Measurements from ENCODE around the gene RBMS2. TPM values are rescaled to one million over a fixed set of nuclear protein-coding genes. Genes with fewer than 3 reads are reported as not detected.
A peak's percentile ranks its signal among the peaks of the same experiment; 100 is the strongest.

Gene RBMS2
- total RNA-seq, 1 donor from 2014 or later: 20.6 TPM

DNA sequence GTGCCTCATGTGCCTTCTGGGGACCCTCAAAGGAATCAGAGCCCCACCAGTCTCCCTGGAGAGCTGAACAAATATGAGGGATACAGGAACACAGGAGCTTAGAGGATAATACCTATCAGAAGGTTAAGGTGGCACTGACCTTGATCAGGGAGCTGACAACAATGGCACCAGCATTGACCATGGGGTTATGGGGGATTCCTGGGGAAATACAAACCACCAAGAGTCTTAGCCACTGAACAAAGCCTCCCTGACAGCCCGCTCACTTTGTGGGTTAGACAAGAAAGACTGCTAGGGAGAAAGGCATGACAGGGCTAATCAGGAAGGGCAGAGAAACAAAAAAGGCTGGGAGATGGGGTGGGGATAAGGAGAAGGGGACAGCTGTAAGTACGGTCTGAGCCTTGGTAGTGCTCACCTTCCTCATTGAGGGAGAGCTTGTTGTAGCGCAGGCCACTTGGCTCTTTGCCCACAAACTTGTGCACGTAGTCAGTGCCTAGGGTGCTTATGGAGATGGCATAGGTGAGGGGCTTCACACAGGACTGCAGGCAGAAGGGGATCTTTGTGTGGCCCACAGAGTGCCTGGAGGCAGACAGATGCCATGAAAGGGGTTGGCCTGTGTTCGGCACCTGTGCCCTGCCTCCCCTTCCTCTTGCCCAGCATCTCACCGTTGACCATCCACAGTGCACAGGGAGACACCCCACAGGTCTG, 43.9 kb upstream of the RBMS2 start:
- DNase-seq (ENCODE audit: extremely low spot score in 2 of 2): no peak
- TF ChIP-seq POLR2A (IDR thresholded peaks at IDR 0.05) (no peak), POLR2AphosphoS5 (IDR thresholded peaks at IDR 0.05; ENCODE audit: insufficient read depth in 1 of 2, low read depth in 1 of 2) (no peak)
- TF ChIP-seq, protein P1, sequence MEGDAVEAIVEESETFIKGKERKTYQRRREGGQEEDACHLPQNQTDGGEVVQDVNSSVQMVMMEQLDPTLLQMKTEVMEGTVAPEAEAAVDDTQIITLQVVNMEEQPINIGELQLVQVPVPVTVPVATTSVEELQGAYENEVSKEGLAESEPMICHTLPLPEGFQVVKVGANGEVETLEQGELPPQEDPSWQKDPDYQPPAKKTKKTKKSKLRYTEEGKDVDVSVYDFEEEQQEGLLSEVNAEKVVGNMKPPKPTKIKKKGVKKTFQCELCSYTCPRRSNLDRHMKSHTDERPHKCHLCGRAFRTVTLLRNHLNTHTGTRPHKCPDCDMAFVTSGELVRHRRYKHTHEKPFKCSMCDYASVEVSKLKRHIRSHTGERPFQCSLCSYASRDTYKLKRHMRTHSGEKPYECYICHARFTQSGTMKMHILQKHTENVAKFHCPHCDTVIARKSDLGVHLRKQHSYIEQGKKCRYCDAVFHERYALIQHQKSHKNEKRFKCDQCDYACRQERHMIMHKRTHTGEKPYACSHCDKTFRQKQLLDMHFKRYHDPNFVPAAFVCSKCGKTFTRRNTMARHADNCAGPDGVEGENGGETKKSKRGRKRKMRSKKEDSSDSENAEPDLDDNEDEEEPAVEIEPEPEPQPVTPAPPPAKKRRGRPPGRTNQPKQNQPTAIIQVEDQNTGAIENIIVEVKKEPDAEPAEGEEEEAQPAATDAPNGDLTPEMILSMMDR (IDR thresholded peaks at IDR 0.05): no peak
- Histone ChIP-seq H3K9me3 (no peaks in the 10 kb centered on the region), H3K27ac (no peak overlapping the region), H3K36me3 (no peaks in the 10 kb centered on the region), H3K4me3 (no peak overlapping the region), H3K27me3 (no peaks in the 10 kb centered on the region), H3K4me1 (no peaks in the 10 kb centered on the region)
- intact Hi-C loops (cut with DNase I): no loop called here

DNA sequence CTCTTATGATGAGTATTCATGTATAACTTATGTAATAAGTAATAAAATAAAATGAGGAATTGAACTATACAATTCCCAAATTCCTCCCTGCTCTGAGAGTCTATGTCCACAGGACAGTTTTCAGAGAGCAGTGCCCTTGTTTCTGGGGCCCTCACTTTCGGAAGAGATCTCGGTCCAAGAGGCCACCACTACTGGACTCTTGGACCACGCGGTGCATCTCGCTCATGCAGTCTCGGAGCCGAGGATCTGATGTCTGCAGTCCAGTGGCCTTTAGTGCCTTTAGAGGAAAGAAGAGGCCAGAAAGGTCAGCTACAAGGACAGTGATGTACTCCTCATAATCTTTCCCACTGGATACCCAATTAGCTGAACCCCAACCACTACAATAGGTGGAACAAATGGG, 42.0 kb upstream of the RBMS2 start:
- Histone ChIP-seq H3K27me3 (no peaks in the 10 kb centered on the region), H3K9me3 (no peaks in the 10 kb centered on the region), H3K4me3 (no peak overlapping the region), H3K36me3 (no peaks in the 10 kb centered on the region), H3K27ac (no peak overlapping the region), H3K4me1 (no peaks in the 10 kb centered on the region)
- no peak for TF ChIP-seq POLR2AphosphoS5 (IDR thresholded peaks at IDR 0.05; ENCODE audit: insufficient read depth in 1 of 2, low read depth in 1 of 2)
- TF ChIP-seq POLR2A (IDR thresholded peaks at IDR 0.05): no peak
- TF ChIP-seq, protein P1 (IDR thresholded peaks at IDR 0.05): no peak
- intact Hi-C loops (cut with DNase I): no loop called here
- DNase-seq (ENCODE audit: extremely low spot score in 2 of 2): no peak

DNA sequence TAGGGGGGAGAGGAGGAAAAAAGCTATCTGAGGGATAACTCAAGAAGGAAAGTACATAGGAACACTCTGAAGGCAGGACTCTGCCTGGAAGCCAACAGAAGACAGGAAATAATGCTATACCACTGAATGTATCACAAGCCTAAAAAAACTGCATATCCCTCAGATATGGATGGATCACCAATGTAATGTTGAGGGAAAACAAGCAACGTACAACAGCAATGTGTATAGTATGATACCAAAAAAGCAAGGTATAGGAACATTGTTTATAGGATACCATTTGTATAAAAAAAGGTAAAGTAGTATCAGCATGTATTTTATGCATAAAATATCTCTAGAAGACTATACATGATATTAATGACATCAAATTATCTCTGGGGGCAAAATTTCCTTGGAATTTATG, 37.1 kb upstream of the RBMS2 start:
- no peak for TF ChIP-seq POLR2AphosphoS5 (IDR thresholded peaks at IDR 0.05; ENCODE audit: insufficient read depth in 1 of 2, low read depth in 1 of 2)
- TF ChIP-seq, protein P1 (IDR thresholded peaks at IDR 0.05): no peak
- TF ChIP-seq POLR2A (IDR thresholded peaks at IDR 0.05): no peak

DNA sequence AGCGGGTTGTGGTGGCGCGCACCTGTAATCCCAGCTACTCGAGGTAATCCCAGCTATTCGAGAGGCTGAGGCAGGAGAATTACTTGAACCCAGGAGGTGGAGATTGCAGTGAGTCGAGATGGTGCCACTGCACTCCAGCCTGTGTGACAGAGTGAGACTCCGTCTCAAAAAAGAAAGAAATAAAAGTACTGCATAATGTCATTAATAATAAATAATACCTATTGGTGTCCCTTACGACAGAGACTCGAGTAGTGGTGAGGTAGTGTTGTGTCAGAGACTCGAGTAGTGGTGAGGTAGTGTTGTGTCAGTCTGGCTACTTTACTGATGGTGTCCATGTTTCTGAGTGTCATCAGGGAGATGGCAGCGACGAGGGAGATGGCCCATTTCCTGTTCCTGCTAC, 34.9 kb upstream of the RBMS2 start:
- Histone ChIP-seq H3K27me3 (no peaks in the 10 kb centered on the region), H3K9me3 (no peaks in the 10 kb centered on the region), H3K36me3 (no peaks in the 10 kb centered on the region), H3K27ac (no peak overlapping the region), H3K4me3 (no peak overlapping the region), H3K4me1 (peaks cover 19% of the 10 kb centered on the region)
- intact Hi-C loops (cut with DNase I): no loop called here
- no peak for TF ChIP-seq POLR2AphosphoS5 (IDR thresholded peaks at IDR 0.05; ENCODE audit: insufficient read depth in 1 of 2, low read depth in 1 of 2)
- TF ChIP-seq, protein P1 (IDR thresholded peaks at IDR 0.05): no peak
- TF ChIP-seq POLR2A (IDR thresholded peaks at IDR 0.05): no peak
- DNase-seq (ENCODE audit: extremely low spot score in 2 of 2): no peak

More for the DNA sequence above, 37.1 kb upstream of the RBMS2 start:
- no peaks in the 10 kb centered on the region for H3K9me3 ChIP-seq
- H3K27me3 ChIP-seq: no peaks in the 10 kb centered on the region
- DNase-seq (ENCODE audit: extremely low spot score in 2 of 2): no peak
- no peak overlapping the region for H3K4me3 ChIP-seq
- peaks cover 19% of the 10 kb centered on the region for H3K4me1 ChIP-seq
- intact Hi-C loops (cut with DNase I): no loop called here
- H3K36me3 ChIP-seq: no peaks in the 10 kb centered on the region
- no peak overlapping the region for H3K27ac ChIP-seq

DNA sequence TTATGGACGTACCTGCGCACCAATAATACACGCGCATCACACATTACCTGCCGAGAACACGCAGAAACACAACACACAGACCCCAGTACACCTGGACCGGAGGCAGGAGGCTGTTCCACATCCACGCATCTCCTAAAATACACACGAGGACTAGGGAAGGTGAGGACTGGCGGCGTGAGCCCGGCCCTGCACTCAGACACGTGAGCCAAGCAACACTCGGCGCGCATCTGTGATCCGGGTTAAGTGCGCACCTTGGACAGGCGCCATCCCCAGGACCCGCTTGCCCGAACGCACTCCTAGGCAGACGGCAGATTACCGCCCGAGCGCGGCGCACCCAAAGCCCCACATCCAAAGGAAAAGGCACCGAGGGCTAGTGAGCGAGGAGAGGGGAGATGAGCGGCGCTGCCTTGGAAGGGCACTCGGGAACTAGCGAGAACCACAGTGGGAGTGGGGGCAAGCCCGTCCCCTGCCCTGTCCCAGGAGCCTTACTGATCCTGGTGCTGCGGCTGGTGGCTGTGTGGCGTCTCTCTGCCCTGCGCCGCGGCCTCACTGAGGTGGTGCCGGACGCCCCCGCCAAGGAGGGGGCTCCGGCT, 34.1 kb upstream of the RBMS2 start:
- Histone ChIP-seq H3K9me3 (no peaks in the 10 kb centered on the region), H3K4me3 (peak overlapping the region; percentile 59 to 68), H3K4me1 (peaks cover 19% of the 10 kb centered on the region), H3K27me3 (no peaks in the 10 kb centered on the region), H3K36me3 (no peaks in the 10 kb centered on the region), H3K27ac (peak overlapping the region; percentile 12)
- no peak for DNase-seq (ENCODE audit: extremely low spot score in 2 of 2)
- TF ChIP-seq POLR2AphosphoS5 (IDR thresholded peaks at IDR 0.05; ENCODE audit: insufficient read depth in 1 of 2, low read depth in 1 of 2) (no peak), POLR2A (IDR thresholded peaks at IDR 0.05) (no peak)
- TF ChIP-seq, protein P1 (IDR thresholded peaks at IDR 0.05): no peak
- intact Hi-C loops (cut with DNase I): no loop called here

Data from vagina (tissue), 2 donors.